Keratinocyte (primary cell): Measurements from ENCODE around the gene CRYL1. TPM values are rescaled to one million over a fixed set of nuclear protein-coding genes. Genes with fewer than 3 reads are reported as not detected.

Experiments used
- DNase-seq: peaks from one replicate; pipeline ENCODE4 v3.0.0-alpha.2; 2011; ENCODE audit warnings: low read depth, missing footprints, low spot score
- FAIRE-seq: peaks from 2 replicates; lab custom pipeline; 2011; peaks lifted over from hg19 to GRCh38; lab: Jason Lieb, UNC
- H2AFZ ChIP-seq: 2 replicates; pipeline ENCODE4 v1.6.0; 2012; ENCODE audit warnings: low read length, control low read depth, inconsistent platforms; ENCODE audit not compliant: control insufficient read depth
- H3K27ac ChIP-seq: 2 replicates; pipeline ENCODE4 v1.5.1; 2011; ENCODE audit warnings: low read length; ENCODE audit not compliant: control insufficient read depth, insufficient read depth
- H3K27me3 ChIP-seq: 3 replicates; pipeline ENCODE4 v1.6.0; 2011; ENCODE audit warnings: low read length; ENCODE audit not compliant: control insufficient read depth, insufficient read depth; ENCODE audit errors: extremely low read depth
- H3K36me3 ChIP-seq, 2 experiments: 2 replicates in 1 of 2; 3 replicates in 1 of 2; pipeline ENCODE4 v1.5.1; 2011; ENCODE audit warnings: low read length in 2 of 2, mild to moderate bottlenecking in 1 of 2; ENCODE audit not compliant: control insufficient read depth in 2 of 2, insufficient read depth in 2 of 2; ENCODE audit errors: extremely low read depth in 1 of 2
- H3K4me1 ChIP-seq: 3 replicates; pipeline ENCODE4 v1.5.1; 2011; ENCODE audit warnings: low read length; ENCODE audit not compliant: control insufficient read depth, insufficient read depth; ENCODE audit errors: extremely low read depth
- H3K4me2 ChIP-seq: 3 replicates; pipeline ENCODE4 v1.6.0; 2011; ENCODE audit warnings: low read depth, low read length; ENCODE audit not compliant: control insufficient read depth, insufficient read depth; ENCODE audit errors: extremely low read depth
- H3K4me3 ChIP-seq, 3 experiments: fragments of 200-600 bp in 1 of 3; sonication (generic) in 1 of 3; 2 replicates in 2 of 3; 3 replicates in 1 of 3; pipeline ENCODE4 v1.5.1; 2011 to 2016; ENCODE audit warnings: low read length in 3 of 3, mild to moderate bottlenecking in 3 of 3, control low read depth in 2 of 3, inconsistent platforms in 1 of 3, low read depth in 1 of 3, mixed read lengths in 1 of 3, mixed run types in 1 of 3, moderate library complexity in 1 of 3; ENCODE audit not compliant: control insufficient read depth in 2 of 3, insufficient read depth in 2 of 3; ENCODE audit errors: extremely low read depth in 1 of 3
- H3K79me2 ChIP-seq: 2 replicates; pipeline ENCODE4 v1.6.0; 2012; ENCODE audit warnings: low read length; ENCODE audit not compliant: control insufficient read depth, insufficient read depth
- H3K9ac ChIP-seq: 3 replicates; pipeline ENCODE4 v1.6.0; 2011; ENCODE audit warnings: low read length; ENCODE audit not compliant: control insufficient read depth, insufficient read depth; ENCODE audit errors: extremely low read depth
- H3K9me1 ChIP-seq: 3 replicates; pipeline ENCODE4 v1.6.0; 2011; ENCODE audit warnings: low read length; ENCODE audit not compliant: control insufficient read depth, insufficient read depth; ENCODE audit errors: extremely low read depth
- H3K9me3 ChIP-seq: 2 replicates; pipeline ENCODE4 v1.5.1; 2012; ENCODE audit warnings: low read depth, low read length; ENCODE audit not compliant: control insufficient read depth
- H4K20me1 ChIP-seq: 3 replicates; pipeline ENCODE4 v1.6.0; 2011; ENCODE audit warnings: low read length; ENCODE audit not compliant: control insufficient read depth, insufficient read depth; ENCODE audit errors: extremely low read depth
- EZH2 ChIP-seq: IDR thresholded peaks from one replicate; pipeline ENCODE4 v1.6.1; 2012; ENCODE audit warnings: inconsistent platforms, mild to moderate bottlenecking, low read length, moderate library complexity
- dilution Hi-C: fragments of 300-500 bp; cut with MboI; formaldehyde crosslinking; loops from one replicate; pipeline ENCODE4 v1.7.0; 2020; ENCODE audit warnings: low sequenced_read_pairs; ENCODE audit not compliant: extremely low pct_ligation_motif_present
- polyA plus RNA-seq, 5 experiments: library from polyadenylated mRNA; depleted of rRNA in 3 of 5; stranded (reverse) in 3 of 5; stranded (forward) in 1 of 5; unstranded in 1 of 5; fragments of >200 nt; gene quantifications; 1 replicate in 1 of 5; 2 replicates in 3 of 5; 3 replicates in 1 of 5; pipeline versions ENCODE4 v1.2.1 to v1.2.3, GENCODE V29; 2011 to 2012; ENCODE audit warnings: missing spikeins in 2 of 5, low read depth in 1 of 5, low replicate concordance in 1 of 5
- TF ChIP-seq, protein P1 (sequence below), 3 experiments: IDR thresholded peaks in 1 of 3; conservative IDR thresholded peaks in 1 of 3; optimal IDR thresholded peaks in 1 of 3; 2 replicates in 2 of 3; 3 replicates in 1 of 3; pipeline versions ENCODE3 to v1.5.1; 2011; ENCODE audit warnings: low read length in 3 of 3, mild to moderate bottlenecking in 3 of 3, moderate library complexity in 2 of 3, control low read depth in 1 of 3, inconsistent platforms in 1 of 3; ENCODE audit not compliant: insufficient read depth in 2 of 3; ENCODE audit errors: extremely low read depth in 1 of 3

The CRYL1 gene
- polyA plus RNA-seq, 1 donor (not counting 4 experiments of a cell fraction or from before 2014, with no cell fraction given) = 27.2 TPM

DNA sequence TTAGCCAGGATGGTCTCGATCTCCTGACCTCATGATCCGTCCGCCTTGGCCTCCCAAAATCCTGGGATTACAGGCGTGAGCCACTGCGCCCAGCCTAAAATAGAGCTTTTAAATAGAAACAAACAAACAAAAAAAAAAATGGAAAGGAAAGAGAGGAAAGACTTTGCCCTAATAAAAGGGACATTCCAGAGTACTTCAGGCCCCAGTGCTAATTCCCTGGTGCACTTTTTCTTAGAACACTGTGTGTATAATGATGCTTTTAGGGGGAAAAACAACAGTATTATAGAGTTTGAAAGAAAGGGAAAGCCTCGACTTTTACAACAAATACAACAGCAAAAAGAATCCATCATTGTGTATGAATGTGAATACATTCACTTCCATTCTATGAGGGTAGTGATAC, 104.7 kb downstream of the CRYL1 start:
- DNase-seq (no peak), FAIRE-seq (no peak)
- no peaks in the 10 kb centered on the region for H4K20me1 ChIP-seq
- TF ChIP-seq, protein P1, sequence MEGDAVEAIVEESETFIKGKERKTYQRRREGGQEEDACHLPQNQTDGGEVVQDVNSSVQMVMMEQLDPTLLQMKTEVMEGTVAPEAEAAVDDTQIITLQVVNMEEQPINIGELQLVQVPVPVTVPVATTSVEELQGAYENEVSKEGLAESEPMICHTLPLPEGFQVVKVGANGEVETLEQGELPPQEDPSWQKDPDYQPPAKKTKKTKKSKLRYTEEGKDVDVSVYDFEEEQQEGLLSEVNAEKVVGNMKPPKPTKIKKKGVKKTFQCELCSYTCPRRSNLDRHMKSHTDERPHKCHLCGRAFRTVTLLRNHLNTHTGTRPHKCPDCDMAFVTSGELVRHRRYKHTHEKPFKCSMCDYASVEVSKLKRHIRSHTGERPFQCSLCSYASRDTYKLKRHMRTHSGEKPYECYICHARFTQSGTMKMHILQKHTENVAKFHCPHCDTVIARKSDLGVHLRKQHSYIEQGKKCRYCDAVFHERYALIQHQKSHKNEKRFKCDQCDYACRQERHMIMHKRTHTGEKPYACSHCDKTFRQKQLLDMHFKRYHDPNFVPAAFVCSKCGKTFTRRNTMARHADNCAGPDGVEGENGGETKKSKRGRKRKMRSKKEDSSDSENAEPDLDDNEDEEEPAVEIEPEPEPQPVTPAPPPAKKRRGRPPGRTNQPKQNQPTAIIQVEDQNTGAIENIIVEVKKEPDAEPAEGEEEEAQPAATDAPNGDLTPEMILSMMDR (optimal IDR thresholded peaks at IDR 0.05 in 1 of 3, IDR thresholded peaks at IDR 0.05 in 1 of 3, conservative IDR thresholded peaks at IDR 0.05 in 1 of 3; ENCODE audit: extremely low read depth in 1 of 3, insufficient read depth in 2 of 3, low read length in 3 of 3) = no peak
- H3K9me1 ChIP-seq = no peaks in the 10 kb centered on the region
- H3K27me3 ChIP-seq = no peaks in the 10 kb centered on the region
- H3K9me3 ChIP-seq = no peaks in the 10 kb centered on the region
- no peaks in the 10 kb centered on the region for H3K36me3 ChIP-seq
- H3K4me3 ChIP-seq = no peak overlapping the region
- H3K4me1 ChIP-seq = peaks cover 20% of the 10 kb centered on the region
- dilution Hi-C loops = no loop called here
- H2AFZ ChIP-seq = no peak overlapping the region
- H3K79me2 ChIP-seq = no peaks in the 10 kb centered on the region
- no peak overlapping the region for H3K4me2 ChIP-seq
- no peak overlapping the region for H3K27ac ChIP-seq
- no peak overlapping the region for H3K9ac ChIP-seq

DNA sequence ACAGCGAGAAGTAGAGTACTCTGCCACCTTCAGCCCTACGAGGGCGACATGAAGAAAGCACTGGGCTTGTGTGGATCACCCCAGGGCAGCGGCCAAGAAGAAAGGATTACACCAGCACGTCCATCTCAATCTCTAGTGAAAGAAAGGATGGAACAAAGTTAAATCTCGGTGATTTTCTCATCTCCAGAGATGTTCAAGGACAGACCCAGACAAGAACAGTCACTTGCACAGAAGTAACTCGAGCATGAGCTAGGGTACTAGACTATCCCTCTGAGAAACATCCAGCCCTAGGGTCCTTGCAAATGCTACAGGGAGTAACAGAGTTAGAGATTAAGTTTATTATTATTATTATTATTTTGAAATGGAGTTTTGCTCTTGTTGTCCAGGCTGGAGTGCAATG, 106.7 kb downstream of the CRYL1 start:
- Histone ChIP-seq H3K9me1 (no peaks in the 10 kb centered on the region), H2AFZ (no peak overlapping the region), H3K9ac (no peak overlapping the region), H3K27ac (peak overlapping the region; percentile 94), H3K27me3 (no peaks in the 10 kb centered on the region), H3K9me3 (no peaks in the 10 kb centered on the region), H4K20me1 (no peaks in the 10 kb centered on the region), H3K4me1 (peaks cover 19% of the 10 kb centered on the region), H3K4me2 (no peak overlapping the region), H3K4me3 (no peak overlapping the region), H3K79me2 (no peaks in the 10 kb centered on the region), H3K36me3 (no peaks in the 10 kb centered on the region)
- no peak for DNase-seq
- TF ChIP-seq, protein P1 (optimal IDR thresholded peaks at IDR 0.05 in 1 of 3, IDR thresholded peaks at IDR 0.05 in 1 of 3, conservative IDR thresholded peaks at IDR 0.05 in 1 of 3; ENCODE audit: extremely low read depth in 1 of 3, insufficient read depth in 2 of 3, low read length in 3 of 3) = no peak
- no peak for TF ChIP-seq EZH2
- peak; percentile 72 for FAIRE-seq
- dilution Hi-C loops = no loop called here
